Measurements from ENCODE around the gene WIZ.

The WIZ gene

GRCh38 chr19:15430526-15431120, 19.1 kb downstream of the WIZ start:
- H3K36me3 ChIP-seq: peaks cover 57% of the 10 kb centered on the region
- TF ChIP-seq, protein P1, sequence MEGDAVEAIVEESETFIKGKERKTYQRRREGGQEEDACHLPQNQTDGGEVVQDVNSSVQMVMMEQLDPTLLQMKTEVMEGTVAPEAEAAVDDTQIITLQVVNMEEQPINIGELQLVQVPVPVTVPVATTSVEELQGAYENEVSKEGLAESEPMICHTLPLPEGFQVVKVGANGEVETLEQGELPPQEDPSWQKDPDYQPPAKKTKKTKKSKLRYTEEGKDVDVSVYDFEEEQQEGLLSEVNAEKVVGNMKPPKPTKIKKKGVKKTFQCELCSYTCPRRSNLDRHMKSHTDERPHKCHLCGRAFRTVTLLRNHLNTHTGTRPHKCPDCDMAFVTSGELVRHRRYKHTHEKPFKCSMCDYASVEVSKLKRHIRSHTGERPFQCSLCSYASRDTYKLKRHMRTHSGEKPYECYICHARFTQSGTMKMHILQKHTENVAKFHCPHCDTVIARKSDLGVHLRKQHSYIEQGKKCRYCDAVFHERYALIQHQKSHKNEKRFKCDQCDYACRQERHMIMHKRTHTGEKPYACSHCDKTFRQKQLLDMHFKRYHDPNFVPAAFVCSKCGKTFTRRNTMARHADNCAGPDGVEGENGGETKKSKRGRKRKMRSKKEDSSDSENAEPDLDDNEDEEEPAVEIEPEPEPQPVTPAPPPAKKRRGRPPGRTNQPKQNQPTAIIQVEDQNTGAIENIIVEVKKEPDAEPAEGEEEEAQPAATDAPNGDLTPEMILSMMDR (IDR thresholded peaks at IDR 0.05; ENCODE audit: low read depth, low read length): no peak
- DNase-seq: no peak
- no peaks in the 10 kb centered on the region for H3K9me3 ChIP-seq (ENCODE audit: severe bottlenecking)
- H3K27ac ChIP-seq: no peak overlapping the region
- H3K27me3 ChIP-seq (ENCODE audit: insufficient read depth, low read depth, severe bottlenecking): no peaks in the 10 kb centered on the region
- no peak overlapping the region for H3K4me3 ChIP-seq (ENCODE audit: low read depth, low read length)

- no peaks in the 10 kb centered on the region for H3K9me3 ChIP-seq (ENCODE audit: severe bottlenecking)
- H3K27ac ChIP-seq: no peak overlapping the region
- peaks cover 63% of the 10 kb centered on the region for H3K36me3 ChIP-seq
- H3K27me3 ChIP-seq (ENCODE audit: insufficient read depth, low read depth, severe bottlenecking): no peaks in the 10 kb centered on the region
- DNase-seq: no peak
- TF ChIP-seq, protein P1 (IDR thresholded peaks at IDR 0.05; ENCODE audit: low read depth, low read length): no peak
- no peak overlapping the region for H3K4me3 ChIP-seq (ENCODE audit: low read depth, low read length)
These were observed 19.8 kb downstream of the WIZ start for GRCh38 chr19:15429825-15430467.

GRCh38 chr19:15428956-15429824, 20.6 kb downstream of the WIZ start:
- TF ChIP-seq, protein P1 (IDR thresholded peaks at IDR 0.05; ENCODE audit: low read depth, low read length): no peak
- H3K27me3 ChIP-seq (ENCODE audit: insufficient read depth, low read depth, severe bottlenecking): no peaks in the 10 kb centered on the region
- H3K36me3 ChIP-seq: peaks cover 70% of the 10 kb centered on the region
- no peak overlapping the region for H3K4me3 ChIP-seq (ENCODE audit: low read depth, low read length)
- no peaks in the 10 kb centered on the region for H3K9me3 ChIP-seq (ENCODE audit: severe bottlenecking)
- H3K27ac ChIP-seq: no peak overlapping the region
- no peak for DNase-seq

DNA sequence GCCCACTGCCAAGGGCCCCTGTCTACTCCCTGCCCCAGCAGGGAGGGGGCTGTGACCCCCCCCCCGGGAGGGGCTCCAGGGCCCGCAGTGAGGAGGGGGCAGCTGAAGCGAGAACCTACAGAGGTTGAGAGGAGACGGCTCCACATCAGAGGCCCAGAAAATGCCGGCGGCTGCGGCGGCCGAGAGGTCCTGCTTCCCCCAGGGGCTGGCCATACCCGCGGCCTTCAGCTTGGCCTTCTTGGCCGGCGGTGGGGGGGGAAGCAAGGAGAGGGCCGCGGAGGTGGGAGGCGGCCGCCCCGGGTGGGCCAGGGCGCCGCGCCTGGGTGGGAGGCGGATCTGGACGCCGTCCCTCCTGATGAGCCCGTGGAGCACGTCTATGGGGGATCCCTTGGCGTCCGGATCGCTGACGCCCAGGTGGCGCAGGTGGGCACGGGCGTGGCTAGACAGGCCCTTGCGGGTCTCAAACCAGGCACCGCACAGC, 21.7 kb downstream of the WIZ start:
- Histone ChIP-seq H3K9me3 (ENCODE audit: severe bottlenecking) (no peaks in the 10 kb centered on the region), H3K27me3 (ENCODE audit: insufficient read depth, low read depth, severe bottlenecking) (no peaks in the 10 kb centered on the region), H3K4me3 (ENCODE audit: low read depth, low read length) (no peak overlapping the region), H3K27ac (no peak overlapping the region), H3K36me3 (peaks cover 82% of the 10 kb centered on the region)
- no peak for DNase-seq
- TF ChIP-seq, protein P1 (IDR thresholded peaks at IDR 0.05; ENCODE audit: low read depth, low read length): no peak

DNA sequence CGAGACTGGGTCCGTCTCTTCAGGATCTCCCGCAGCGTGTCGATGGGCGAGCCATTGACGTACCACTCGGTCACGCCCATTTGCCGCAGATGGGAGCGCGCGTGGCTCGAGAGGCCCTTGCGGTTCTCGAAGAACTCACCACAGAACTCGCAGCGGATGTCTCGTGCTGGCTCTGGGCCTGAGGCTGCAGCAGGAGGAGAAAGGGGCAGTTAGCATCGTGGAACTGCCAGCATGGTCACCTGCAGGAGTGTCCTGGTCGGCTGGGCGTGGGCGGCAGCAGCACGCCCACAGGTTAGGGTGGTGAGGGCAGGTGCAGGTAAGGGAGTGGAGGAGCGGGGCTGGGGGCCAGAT, 22.4 kb downstream of the WIZ start:
- Histone ChIP-seq H3K36me3 (peaks cover 86% of the 10 kb centered on the region), H3K27me3 (ENCODE audit: insufficient read depth, low read depth, severe bottlenecking) (no peaks in the 10 kb centered on the region), H3K4me3 (ENCODE audit: low read depth, low read length) (no peak overlapping the region), H3K27ac (no peak overlapping the region), H3K9me3 (ENCODE audit: severe bottlenecking) (no peaks in the 10 kb centered on the region)
- TF ChIP-seq, protein P1 (IDR thresholded peaks at IDR 0.05; ENCODE audit: low read depth, low read length): no peak
- DNase-seq: no peak

All from WERI-Rb-1 (cell line).